Activated naive CD4-positive, alpha-beta T cell treated with anti-CD3 and anti-CD28 coated beads for 36 hours (primary cell): Measurements from ENCODE around the gene CCDC87. TPM values are rescaled to one million over a fixed set of nuclear protein-coding genes. Genes with fewer than 3 reads are reported as not detected.

ENCODE experiments used
- CTCF ChIA-PET: fragments of 350-600 bp; sonication (Branson Sonifier 250); formaldehyde crosslinking; loops from one replicate; lab custom pipeline; 2021; ENCODE audit warnings: antibody characterized with exemption; lab: Charles Lee
- DNase-seq: peaks from one replicate; pipeline ENCODE4 v3.0.0-alpha.2; 2020
- H3K27ac Mint-ChIP-seq: one replicate; pipeline ENCODE4 v1.8.0; 2021; ENCODE audit warnings: mild to moderate bottlenecking, mixed read lengths
- H3K27me3 Mint-ChIP-seq: one replicate; pipeline ENCODE4 v1.8.0; 2021; ENCODE audit warnings: low read depth, mixed read lengths
- H3K36me3 Mint-ChIP-seq: one replicate; pipeline ENCODE4 v1.8.0; 2021; ENCODE audit warnings: low read depth, mixed read lengths
- H3K4me1 Mint-ChIP-seq: one replicate; pipeline ENCODE4 v1.8.0; 2021; ENCODE audit warnings: low read depth, mixed read lengths
- H3K4me3 Mint-ChIP-seq: one replicate; pipeline ENCODE4 v1.8.0; 2021; ENCODE audit warnings: mild to moderate bottlenecking, moderate library complexity, mixed read lengths
- H3K9me3 Mint-ChIP-seq: one replicate; pipeline ENCODE4 v1.8.0; 2021; ENCODE audit warnings: mixed read lengths
- intact Hi-C: fragments of 100-400 bp; cut with micrococcal nuclease; formaldehyde crosslinking; loops from one replicate; pipeline ENCODE4 v1.15.1; 2023
- total RNA-seq, 2 experiments: library from RNA; stranded (reverse); gene quantifications; one replicate each; pipeline ENCODE4 v1.2.3, GENCODE V29; 2021

Gene CCDC87
- total RNA-seq, 2 experiments from 2014 or later = 0.07 to 0.12 TPM

- CTCF ChIA-PET = interaction anchor here (2.5 kb wide), 1 partner anchor 116 kb away, joined by 7 read pairs; the partner anchor contains the start of gene RBM4B
- H3K9me3 Mint-ChIP-seq = no peaks in the 10 kb centered on the region
- no peak overlapping the region for H3K4me3 Mint-ChIP-seq
- no peaks in the 10 kb centered on the region for H3K36me3 Mint-ChIP-seq
- H3K27me3 Mint-ChIP-seq = peaks cover 6% of the 10 kb centered on the region
- intact Hi-C loops = no loop called here
- DNase-seq = no peak
- H3K27ac Mint-ChIP-seq = no peak overlapping the region
- H3K4me1 Mint-ChIP-seq = no peaks in the 10 kb centered on the region
Measured at GRCh38 chr11:66561178-66561974, 31.5 kb downstream of the CCDC87 start.

DNA sequence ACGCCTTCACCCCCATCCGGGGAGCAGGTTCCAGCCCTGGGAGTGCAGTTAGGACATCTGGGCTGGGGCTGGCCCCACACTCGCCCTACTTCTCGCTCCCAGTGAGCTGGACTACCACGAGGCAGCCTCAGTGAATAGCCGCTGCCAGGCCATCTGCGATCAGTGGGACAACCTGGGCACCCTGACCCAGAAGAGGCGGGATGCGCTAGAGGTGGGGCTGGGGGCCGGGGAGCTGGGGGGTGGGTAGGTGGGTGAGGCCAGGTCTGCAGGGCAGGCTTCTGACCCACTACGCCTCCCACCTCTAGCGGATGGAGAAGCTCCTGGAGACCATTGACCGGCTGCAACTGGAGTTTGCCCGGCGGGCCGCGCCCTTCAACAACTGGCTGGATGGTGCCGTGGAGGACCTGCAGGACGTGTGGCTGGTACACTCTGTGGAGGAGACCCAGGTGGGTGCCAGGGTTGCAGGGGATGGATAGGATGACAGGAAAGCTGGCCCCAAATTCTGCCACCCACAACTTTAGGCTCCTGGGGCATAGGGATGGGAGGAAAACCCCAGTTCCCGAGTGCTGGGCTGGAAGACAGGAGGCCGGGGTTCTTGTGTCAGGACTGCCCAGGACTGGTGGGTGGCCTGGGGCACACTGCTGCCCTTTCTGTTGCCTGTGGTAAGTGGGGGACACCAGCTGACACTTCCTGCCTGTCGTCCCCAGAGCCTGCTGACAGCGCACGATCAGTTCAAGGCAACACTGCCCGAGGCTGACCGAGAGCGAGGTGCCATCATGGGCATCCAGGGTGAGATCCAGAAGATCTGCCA lies 32.8 kb downstream of the CCDC87 start:
- intact Hi-C loops = no loop called here
- Mint-ChIP-seq H3K4me3 (no peak overlapping the region), H3K4me1 (no peaks in the 10 kb centered on the region), H3K9me3 (no peaks in the 10 kb centered on the region), H3K27me3 (peaks cover 6% of the 10 kb centered on the region), H3K36me3 (no peaks in the 10 kb centered on the region), H3K27ac (no peak overlapping the region)
- no peak for DNase-seq
- CTCF ChIA-PET = interaction anchor here (0.6 to 2.5 kb wide), 3 partner anchors 114 to 118 kb away, joined by 3 to 7 read pairs (median 3); partner anchors contain the start of gene RBM4B

- no peaks in the 10 kb centered on the region for H3K4me1 Mint-ChIP-seq
- H3K36me3 Mint-ChIP-seq = no peaks in the 10 kb centered on the region
- H3K27ac Mint-ChIP-seq = no peak overlapping the region
- H3K4me3 Mint-ChIP-seq = no peak overlapping the region
- H3K27me3 Mint-ChIP-seq = peaks cover 6% of the 10 kb centered on the region
- no peaks in the 10 kb centered on the region for H3K9me3 Mint-ChIP-seq
- intact Hi-C loops = no loop called here
- DNase-seq = peak; percentile 19
- CTCF ChIA-PET = interaction anchor here (0.6 to 0.8 kb wide), 2 partner anchors 115 to 118 kb away, joined by 3 read pairs; partner anchors contain the start of gene RBM4B
Measured at GRCh38 chr11:66559142-66559865, 33.6 kb downstream of the CCDC87 start.

DNA sequence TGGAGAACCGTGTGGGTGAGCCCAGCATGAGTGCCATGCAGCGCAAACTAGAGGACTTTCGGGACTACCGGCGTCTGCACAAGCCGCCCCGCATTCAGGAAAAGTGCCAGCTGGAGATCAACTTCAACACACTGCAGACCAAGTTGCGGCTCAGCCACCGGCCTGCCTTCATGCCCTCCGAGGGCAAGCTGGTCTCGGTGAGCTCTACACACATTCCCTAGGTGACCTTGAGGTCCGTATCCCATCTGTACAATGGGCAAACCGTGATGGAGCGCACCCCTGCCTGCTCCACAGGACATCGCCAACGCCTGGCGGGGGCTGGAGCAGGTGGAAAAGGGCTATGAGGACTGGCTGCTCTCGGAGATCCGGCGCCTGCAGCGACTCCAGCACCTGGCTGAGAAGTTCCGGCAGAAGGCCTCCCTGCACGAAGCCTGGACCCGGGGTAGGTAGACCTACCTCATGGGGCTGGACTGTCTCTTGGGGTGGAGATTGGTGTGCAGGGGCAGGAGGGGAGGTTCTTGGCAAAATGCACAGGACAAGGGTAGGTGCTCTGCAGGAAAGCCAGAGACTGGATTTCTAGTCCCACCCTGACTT lies 35.0 kb downstream of the CCDC87 start:
- Mint-ChIP-seq H3K9me3 (no peaks in the 10 kb centered on the region), H3K4me1 (no peaks in the 10 kb centered on the region), H3K27me3 (peaks cover 6% of the 10 kb centered on the region), H3K4me3 (no peak overlapping the region), H3K27ac (no peak overlapping the region), H3K36me3 (no peaks in the 10 kb centered on the region)
- intact Hi-C loops = no loop called here
- CTCF ChIA-PET = no interaction called here
- DNase-seq = no peak

- Mint-ChIP-seq H3K36me3 (no peaks in the 10 kb centered on the region), H3K4me1 (no peaks in the 10 kb centered on the region), H3K9me3 (no peaks in the 10 kb centered on the region), H3K4me3 (no peak overlapping the region), H3K27ac (no peak overlapping the region), H3K27me3 (peaks cover 6% of the 10 kb centered on the region)
- CTCF ChIA-PET = no interaction called here
- intact Hi-C loops = no loop called here
- DNase-seq = no peak
Measured at GRCh38 chr11:66556086-66556485, 36.8 kb downstream of the CCDC87 start.

DNA sequence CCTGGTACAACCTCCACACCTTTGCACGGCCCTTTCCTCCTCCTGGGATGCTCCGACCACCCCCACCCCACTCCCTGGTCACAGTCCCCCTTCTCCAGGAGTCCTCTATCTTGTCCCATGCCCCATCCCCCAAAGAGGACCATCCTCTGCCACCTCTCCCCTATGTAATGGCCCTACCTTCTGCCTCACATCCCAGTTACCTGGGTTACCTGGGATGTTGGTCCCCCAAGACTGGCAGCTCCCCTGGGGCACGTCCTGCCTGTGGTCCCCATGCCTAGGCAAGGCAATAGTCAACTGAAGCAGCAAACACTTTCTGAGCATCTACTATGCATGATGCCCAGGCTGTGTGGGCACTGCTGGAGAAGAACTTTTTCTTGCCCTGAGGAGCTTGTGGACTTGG lies 37.4 kb downstream of the CCDC87 start:
- Mint-ChIP-seq H3K27ac (no peak overlapping the region), H3K9me3 (no peaks in the 10 kb centered on the region), H3K36me3 (no peaks in the 10 kb centered on the region), H3K4me1 (no peaks in the 10 kb centered on the region), H3K4me3 (no peak overlapping the region), H3K27me3 (peaks cover 6% of the 10 kb centered on the region)
- DNase-seq = no peak
- intact Hi-C loops = no loop called here
- CTCF ChIA-PET = interaction anchor here (1.3 to 1.6 kb wide), 2 partner anchors 14 to 76 kb away, joined by 4 to 5 read pairs; partner anchors contain the start of gene DPP3

GRCh38 chr11:66554602-66555001 lies 38.3 kb downstream of the CCDC87 start:
- intact Hi-C loops = no loop called here
- CTCF ChIA-PET = interaction anchor here (1.3 to 1.6 kb wide), 2 partner anchors 15 to 75 kb away, joined by 4 to 5 read pairs; partner anchors contain the start of gene DPP3
- DNase-seq = no peak

GRCh38 chr11:66550887-66551286 lies 42.0 kb downstream of the CCDC87 start:
- intact Hi-C loops = no loop called here
- Mint-ChIP-seq H3K27ac (no peak overlapping the region), H3K9me3 (no peaks in the 10 kb centered on the region), H3K4me1 (peaks cover 2% of the 10 kb centered on the region), H3K27me3 (no peaks in the 10 kb centered on the region), H3K4me3 (no peak overlapping the region), H3K36me3 (no peaks in the 10 kb centered on the region)
- CTCF ChIA-PET = no interaction called here
- DNase-seq = no peak

More at GRCh38 chr11:66554602-66555001, 38.3 kb downstream of the CCDC87 start:
- Mint-ChIP-seq H3K4me1 (no peaks in the 10 kb centered on the region), H3K4me3 (no peak overlapping the region), H3K9me3 (no peaks in the 10 kb centered on the region), H3K36me3 (no peaks in the 10 kb centered on the region), H3K27me3 (peaks cover 6% of the 10 kb centered on the region), H3K27ac (no peak overlapping the region)

DNA sequence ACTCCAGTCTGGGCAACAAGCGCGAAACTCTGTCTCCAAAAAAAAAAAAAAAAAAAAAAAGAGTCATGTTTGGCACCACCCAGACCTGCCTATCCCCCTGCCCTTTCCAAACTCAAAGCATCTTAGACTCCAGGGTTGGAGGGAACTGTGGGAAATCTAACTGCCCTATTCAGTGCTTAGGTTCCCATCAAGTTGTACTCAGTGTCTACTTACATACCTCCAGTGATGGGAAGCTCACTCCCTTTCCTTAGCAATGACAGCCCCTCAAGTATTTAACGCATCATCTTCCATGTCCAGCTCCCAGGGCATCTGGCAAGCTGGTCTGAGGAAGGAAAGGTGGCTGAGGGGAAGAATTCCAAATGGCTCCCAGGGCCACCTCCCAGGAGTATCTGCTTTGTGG lies 43.2 kb downstream of the CCDC87 start:
- H3K27ac Mint-ChIP-seq = no peak overlapping the region
- H3K4me1 Mint-ChIP-seq = peaks cover 5% of the 10 kb centered on the region
- no peak overlapping the region for H3K4me3 Mint-ChIP-seq
- no peaks in the 10 kb centered on the region for H3K9me3 Mint-ChIP-seq
- no peak for DNase-seq
- H3K27me3 Mint-ChIP-seq = no peaks in the 10 kb centered on the region
- CTCF ChIA-PET = no interaction called here
- intact Hi-C loops = loop anchor here (10.0 kb wide), 1 partner anchor 405 kb away; the partner anchor contains the start of gene PC
- no peaks in the 10 kb centered on the region for H3K36me3 Mint-ChIP-seq

DNA sequence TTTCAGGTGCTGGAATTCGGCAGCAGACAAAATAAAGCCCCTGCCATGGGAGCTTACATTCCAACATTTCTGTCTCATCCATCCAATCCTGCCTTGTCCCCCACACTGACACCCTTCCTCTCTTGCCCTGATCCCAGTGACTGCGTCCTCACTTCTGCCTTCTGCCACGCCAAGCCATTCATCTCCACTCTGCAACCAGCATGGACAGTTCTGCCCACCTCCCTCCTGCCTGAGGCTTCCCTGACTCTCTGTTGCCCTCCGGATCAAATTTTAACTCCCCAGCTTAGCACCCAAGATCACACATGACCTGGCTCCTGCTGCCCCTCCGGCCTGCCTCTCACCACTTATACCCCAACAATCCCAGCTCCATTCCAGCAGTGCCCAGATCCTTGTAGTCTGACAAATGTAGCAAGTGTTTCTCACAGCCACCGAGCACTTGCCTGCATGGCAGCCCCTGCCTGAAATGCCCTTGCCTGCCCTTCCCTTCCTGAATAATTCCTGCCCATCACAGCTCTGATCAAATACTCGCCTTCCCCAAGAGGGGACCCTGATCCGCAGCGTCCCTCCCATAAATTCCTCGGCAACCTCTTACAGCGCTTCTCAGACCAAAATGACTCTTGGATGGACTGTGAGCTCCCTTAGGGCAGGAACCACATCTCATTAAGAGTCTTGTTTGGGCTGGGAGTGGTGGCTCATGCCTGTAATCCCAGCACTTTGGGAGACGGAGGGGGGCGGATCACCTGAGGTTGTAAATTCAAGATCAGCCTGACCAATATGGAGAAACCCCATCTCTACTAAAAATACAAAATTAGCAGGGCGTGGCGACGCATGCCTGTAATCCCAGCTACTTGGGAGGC lies 43.9 kb downstream of the CCDC87 start:
- no peaks in the 10 kb centered on the region for H3K27me3 Mint-ChIP-seq
- H3K4me1 Mint-ChIP-seq = peaks cover 10% of the 10 kb centered on the region
- H3K27ac Mint-ChIP-seq = no peak overlapping the region
- CTCF ChIA-PET = interaction anchor here (1.0 kb wide), 1 partner anchor 128 kb away, joined by 3 read pairs; the partner anchor contains the start of gene RBM4B
- no peak for DNase-seq
- no peaks in the 10 kb centered on the region for H3K9me3 Mint-ChIP-seq
- H3K36me3 Mint-ChIP-seq = no peaks in the 10 kb centered on the region
- intact Hi-C loops = loop anchor here (10.0 kb wide), 1 partner anchor 406 kb away; the partner anchor contains the start of gene PC
- H3K4me3 Mint-ChIP-seq = no peak overlapping the region

DNA sequence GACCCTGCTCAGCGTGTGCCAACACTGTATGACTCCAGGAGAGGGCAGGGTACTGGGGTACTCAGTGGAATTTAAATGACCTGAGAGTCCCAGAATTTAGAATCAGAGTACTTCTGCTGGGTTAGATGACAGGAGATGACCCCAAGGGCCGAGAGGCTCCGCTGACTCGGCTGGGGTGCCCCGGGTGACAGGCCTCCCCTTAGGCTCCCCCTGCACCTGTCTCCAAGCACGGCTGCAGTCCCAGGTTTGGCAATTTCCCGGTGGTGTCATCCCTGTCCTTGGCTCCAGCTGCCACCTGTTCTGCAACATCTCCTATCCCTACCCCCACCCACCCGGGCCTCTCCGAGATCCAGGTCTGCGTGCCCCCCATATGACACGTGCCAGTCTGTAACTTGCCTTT lies 44.8 kb downstream of the CCDC87 start:
- CTCF ChIA-PET = interaction anchor here (1.0 kb wide), 1 partner anchor 129 kb away, joined by 3 read pairs; the partner anchor contains the start of gene RBM4B
- intact Hi-C loops = loop anchor here (10.0 kb wide), 1 partner anchor 407 kb away; the partner anchor contains the start of gene PC
- H3K4me3 Mint-ChIP-seq = no peak overlapping the region

More for the DNA sequence above, 44.8 kb downstream of the CCDC87 start:
- no peaks in the 10 kb centered on the region for H3K9me3 Mint-ChIP-seq
- H3K36me3 Mint-ChIP-seq = peaks cover 2% of the 10 kb centered on the region
- no peaks in the 10 kb centered on the region for H3K27me3 Mint-ChIP-seq
- no peak overlapping the region for H3K27ac Mint-ChIP-seq
- no peak for DNase-seq
- H3K4me1 Mint-ChIP-seq = peaks cover 18% of the 10 kb centered on the region
